HG03064 (cell line): Measurements from ENCODE around the gene PIP5K1A.
"Not testable (repeated sequence)": the region's sequence is repeated elsewhere in the genome, so short reads cannot be mapped to it uniquely, and the experiment has no call there.

Experiments
- ATAC-seq: cut with Tn5 transposase; IDR thresholded peaks from one replicate; pipeline ENCODE4 v1.9.1; 2021; ENCODE audit warnings: low read depth; ENCODE audit not compliant: unreplicated experiment

PIP5K1A gene

GRCh38 chr1:151192047-151192446, 6.3 kb upstream of the PIP5K1A start:
- no peak for ATAC-seq

GRCh38 chr1:151193304-151193703, 5.0 kb upstream of the PIP5K1A start:
- no peak for ATAC-seq

DNA sequence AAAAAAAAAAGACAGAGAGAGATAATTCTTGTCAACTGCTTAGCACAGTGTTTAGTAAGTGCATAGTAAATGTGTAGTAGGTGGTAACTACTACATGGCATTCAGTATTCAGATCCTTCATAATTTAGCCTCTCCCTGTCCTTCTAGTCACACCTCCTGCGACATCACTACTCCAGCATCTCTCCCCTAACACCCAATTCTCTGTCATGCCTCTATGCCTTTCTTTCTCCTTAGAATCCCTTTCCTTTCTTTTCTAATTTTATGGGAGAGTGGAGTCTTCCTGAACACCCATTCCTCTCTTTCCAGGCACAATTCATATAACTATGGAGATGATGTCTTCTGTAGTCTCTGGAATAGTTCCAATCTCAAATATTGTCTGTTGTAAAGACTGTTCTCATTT, 4.5 kb upstream of the PIP5K1A start:
- ATAC-seq: no peak

- not testable (repeated sequence) for ATAC-seq
These were observed 3.3 kb upstream of the PIP5K1A start for GRCh38 chr1:151194894-151195594.

GRCh38 chr1:151196292-151196800, 2.0 kb upstream of the PIP5K1A start:
- no peak for ATAC-seq

GRCh38 chr1:151197863-151198253, 494 bp upstream of the PIP5K1A start:
- ATAC-seq: no peak

DNA sequence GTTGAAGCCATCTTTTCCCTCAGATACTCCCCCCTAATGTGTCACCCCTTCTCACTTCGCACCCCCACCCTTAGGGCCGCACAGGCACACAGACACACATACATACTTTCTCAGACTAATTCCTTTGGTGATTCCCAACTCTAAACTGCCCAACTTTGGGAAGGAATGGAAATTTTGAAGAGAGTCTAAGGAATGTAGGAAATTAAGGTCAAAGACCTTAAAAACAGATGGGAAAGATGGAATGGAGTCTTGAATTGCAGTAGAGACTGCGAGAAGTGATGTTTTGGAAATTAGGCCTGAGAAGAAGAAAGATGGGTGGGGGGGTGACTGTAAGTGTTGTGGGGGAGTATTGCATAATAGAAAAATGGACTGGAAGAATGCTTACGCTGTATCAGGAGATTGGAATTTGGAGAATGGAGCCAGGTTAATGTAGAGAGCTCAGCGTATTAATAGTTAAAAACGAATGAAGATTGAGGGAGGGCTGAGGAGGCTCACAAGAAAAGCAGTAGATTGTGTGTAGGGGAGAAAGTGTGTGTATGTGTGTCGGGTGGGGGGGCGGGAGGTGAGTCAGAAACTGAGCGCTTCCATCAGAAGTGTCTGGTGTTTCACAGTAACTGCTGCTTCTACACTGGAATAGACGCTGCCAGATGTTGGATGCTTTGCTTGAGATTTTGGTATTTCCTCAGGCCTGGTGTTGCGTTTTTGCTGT, 1.7 kb downstream of the PIP5K1A start:
- no peak for ATAC-seq

DNA sequence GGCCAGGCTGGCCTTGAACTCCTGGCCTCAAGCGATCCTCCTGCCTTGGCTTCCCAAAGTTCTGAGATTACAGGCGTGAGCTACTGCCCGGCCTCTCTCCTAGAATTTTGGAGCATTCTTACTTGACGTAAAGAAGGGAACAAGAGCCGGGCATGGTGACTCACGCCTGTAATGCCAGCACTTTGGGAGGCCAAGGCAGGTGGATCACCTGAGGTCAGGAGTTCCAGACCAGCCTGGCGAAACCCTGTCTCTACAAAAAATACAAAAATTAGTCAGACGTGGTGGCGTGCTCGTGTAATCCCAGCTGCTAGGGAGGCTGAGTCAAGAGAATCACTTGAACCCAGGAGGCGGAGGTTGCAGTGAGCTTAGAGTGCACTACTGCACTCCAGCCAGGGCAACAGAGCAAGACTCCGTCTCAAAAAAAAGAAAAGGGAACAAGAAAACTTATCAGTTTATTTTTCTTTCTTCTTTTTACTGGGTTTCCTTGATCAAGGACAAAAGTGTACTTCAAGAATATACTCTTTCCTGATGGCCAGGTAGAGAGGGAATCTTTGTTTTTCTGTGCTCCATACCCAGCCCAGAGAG, 7.1 kb downstream of the PIP5K1A start:
- not testable (repeated sequence) for ATAC-seq

DNA sequence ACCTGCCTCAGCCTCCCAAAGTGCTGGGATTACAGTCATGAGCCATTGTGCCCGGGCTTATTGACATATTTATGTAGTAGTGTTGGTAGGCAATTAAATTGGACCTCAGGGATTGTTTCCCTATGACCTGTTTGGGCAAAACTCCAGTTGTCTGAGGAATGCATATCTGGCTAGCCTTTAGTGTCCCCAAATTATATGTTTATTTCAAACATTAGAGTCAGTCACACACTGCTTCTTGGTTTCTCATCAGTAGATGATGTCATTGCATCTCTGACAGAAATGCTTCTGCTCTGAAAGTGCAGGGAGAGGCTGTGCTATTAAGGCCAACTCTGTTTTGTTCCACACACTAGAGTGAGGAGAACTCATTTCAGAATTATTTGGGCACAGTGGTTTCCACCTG, 12.5 kb downstream of the PIP5K1A start:
- ATAC-seq: no peak

- no peak for ATAC-seq
These were observed 13.8 kb downstream of the PIP5K1A start for GRCh38 chr1:151211972-151212705.

DNA sequence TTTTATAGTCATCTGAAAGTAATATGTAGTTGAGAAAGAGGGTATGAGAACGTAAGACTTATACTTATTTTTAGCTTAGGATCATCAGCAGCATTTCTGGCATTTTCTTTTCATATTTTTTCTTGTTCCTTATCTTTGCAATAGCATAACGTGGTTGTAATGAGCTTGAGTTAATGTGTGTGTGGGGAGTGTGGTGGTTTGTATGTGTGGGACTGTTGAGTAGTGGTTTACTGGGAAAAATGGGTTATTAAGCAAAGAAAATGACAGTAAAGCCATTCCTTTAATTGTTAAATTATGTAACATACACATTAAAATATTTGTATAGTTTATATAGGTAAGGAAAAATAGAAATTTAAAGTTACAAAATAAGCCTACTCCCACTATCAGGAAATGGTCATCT, 15.2 kb downstream of the PIP5K1A start:
- no peak for ATAC-seq

GRCh38 chr1:151221616-151222015, 23.3 kb downstream of the PIP5K1A start:
- no peak for ATAC-seq

DNA sequence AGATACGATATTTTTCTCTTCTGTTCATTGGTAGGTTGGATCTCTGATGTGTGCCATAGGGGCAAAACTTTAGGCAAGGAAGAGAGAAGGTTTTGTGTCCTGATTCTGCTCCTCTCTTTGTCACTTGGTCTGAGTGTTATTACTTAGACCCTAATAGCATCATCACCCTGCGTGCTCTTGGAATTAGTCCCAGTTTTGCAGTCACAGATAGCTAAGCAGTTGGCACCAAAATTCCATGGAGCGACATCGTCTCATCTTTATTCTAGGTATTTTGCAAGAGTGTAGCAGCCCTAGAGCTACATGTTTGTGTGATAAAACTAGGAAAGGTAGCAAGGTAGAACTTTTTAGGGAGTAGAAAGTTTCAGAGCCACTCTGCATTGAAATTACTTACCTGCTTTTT, 23.8 kb downstream of the PIP5K1A start:
- ATAC-seq: no peak

- no peak for ATAC-seq
These were observed 36.9 kb downstream of the PIP5K1A start for GRCh38 chr1:151235235-151235634.

DNA sequence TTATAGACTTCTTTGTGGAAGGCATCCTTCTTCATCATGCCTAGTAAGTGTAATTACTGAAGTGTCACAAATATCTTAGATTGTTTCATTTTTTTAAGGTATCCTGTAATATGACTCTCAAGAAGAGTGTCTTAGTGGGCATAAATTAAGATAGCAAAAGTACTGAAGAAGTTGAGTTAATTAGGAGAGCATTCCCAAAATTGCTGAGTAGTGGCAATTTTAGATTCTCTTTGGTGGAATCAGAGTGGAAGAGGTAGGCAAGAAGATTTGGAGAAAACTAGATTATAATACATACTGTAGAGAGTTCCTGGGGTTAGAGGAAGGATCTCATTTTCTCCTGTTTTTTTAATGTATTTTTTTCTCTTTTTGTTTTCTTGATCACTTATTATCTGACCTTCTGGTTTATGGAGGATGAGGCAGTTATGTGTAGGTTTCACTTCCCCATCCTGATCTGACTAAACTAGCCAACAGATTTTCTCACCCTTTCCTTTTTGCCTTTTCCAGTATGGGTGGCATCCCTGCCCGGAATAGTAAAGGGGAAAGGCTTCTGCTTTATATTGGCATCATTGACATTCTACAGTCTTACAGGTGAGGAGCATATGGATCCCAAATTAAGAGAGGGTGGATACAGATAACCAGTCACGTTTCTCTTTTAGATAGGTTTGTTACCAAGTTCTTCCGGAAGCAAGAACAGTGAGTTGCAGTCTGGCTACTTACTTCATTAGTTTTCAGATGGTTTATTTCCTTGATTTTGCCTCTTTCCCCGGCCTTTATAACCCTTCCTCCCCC, 39.5 kb downstream of the PIP5K1A start:
- no peak for ATAC-seq

GRCh38 chr1:151238467-151238739, 40.1 kb downstream of the PIP5K1A start:
- no peak for ATAC-seq

DNA sequence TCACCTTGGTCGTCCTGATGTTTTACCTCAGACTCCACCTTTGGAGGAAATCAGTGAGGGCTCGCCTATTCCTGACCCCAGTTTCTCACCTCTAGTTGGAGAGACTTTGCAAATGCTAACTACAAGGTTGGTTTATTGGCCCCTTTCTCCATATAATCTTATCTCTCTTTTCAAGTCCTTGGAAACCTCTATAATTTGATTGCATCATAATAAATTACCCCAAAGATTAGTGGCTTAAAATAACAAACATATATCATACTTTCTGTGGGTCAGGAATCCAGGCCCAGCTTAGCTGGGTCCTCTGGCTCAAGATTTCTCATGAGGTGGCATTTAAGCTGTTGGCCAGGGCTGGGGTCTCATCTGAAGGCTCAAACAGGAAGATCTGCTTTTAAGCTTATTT, 44.1 kb downstream of the PIP5K1A start:
- ATAC-seq: no peak

GRCh38 chr1:151243683-151244216, 45.4 kb downstream of the PIP5K1A start:
- no peak for ATAC-seq

DNA sequence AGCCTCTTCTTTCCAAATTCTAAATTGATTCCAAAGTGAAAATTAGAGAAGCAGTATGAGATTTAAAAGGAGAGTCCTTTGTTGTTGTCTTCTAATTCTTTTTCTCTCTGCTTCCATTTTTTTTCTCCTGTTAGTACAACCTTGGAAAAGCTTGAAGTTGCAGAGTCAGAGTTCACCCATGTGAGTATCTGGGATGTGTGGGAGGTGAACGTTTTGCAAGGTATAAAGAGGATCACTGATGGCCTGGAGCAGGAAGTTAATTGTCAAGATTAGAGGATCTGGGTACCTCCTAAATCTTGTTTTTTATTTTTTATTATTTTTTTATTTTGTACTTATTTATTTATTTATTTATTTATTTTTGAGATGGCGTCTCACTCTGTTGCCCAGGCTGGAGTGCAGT, 48.4 kb downstream of the PIP5K1A start:
- ATAC-seq: no peak
